Natural killer cell (primary cell): Measurements from ENCODE around the gene AP1G2. TPM values are rescaled to one million over a fixed set of nuclear protein-coding genes. Genes with fewer than 3 reads are reported as not detected.

Experiments used
- ATAC-seq, 3 donors: fragments of 150-1000 bp in 2 of 3; fragments of 200-7000 bp in 1 of 3; cut with Tn5 transposase; 1 replicate in 1 of 3; 2 replicates in 2 of 3; pipeline ENCODE4 v1.10.0; 2021; ENCODE audit warnings: mild to moderate bottlenecking in 2 of 3, moderate library complexity in 2 of 3
- DNase-seq, 2 donors: peaks; one replicate each; pipeline versions ENCODE4 v3.0.0 to v3.0.0-alpha.2; 2013 to 2021; ENCODE audit warnings: mixed read lengths in 1 of 2
- H3K27ac ChIP-seq: one replicate; pipeline ENCODE4 v1.5.1; 2013; ENCODE audit warnings: mild to moderate bottlenecking, low read length
- H3K27me3 ChIP-seq: one replicate; pipeline ENCODE4 v1.6.1; 2013; ENCODE audit warnings: low read length; ENCODE audit not compliant: control insufficient read depth, insufficient read depth
- H3K36me3 ChIP-seq: one replicate; pipeline ENCODE4 v1.6.1; 2013; ENCODE audit warnings: low read length; ENCODE audit not compliant: control insufficient read depth, insufficient read depth
- H3K4me1 ChIP-seq: one replicate; pipeline ENCODE4 v1.6.1; 2013; ENCODE audit warnings: low read length; ENCODE audit not compliant: control insufficient read depth, insufficient read depth
- H3K4me3 ChIP-seq: one replicate; pipeline ENCODE4 v1.5.1; 2013; ENCODE audit warnings: low read length
- H3K9me3 ChIP-seq: one replicate; pipeline ENCODE4 v1.6.1; 2013; ENCODE audit warnings: low read length; ENCODE audit not compliant: control insufficient read depth, insufficient read depth
- H3K27ac Mint-ChIP-seq, 2 donors: one replicate each; pipeline ENCODE4 v1.8.0; 2022; ENCODE audit warnings: mild to moderate bottlenecking in 2 of 2, mixed read lengths in 2 of 2, moderate library complexity in 1 of 2
- H3K27me3 Mint-ChIP-seq, 2 donors: one replicate each; pipeline ENCODE4 v1.8.0; 2022; ENCODE audit warnings: low read depth in 2 of 2, mixed read lengths in 2 of 2
- H3K36me3 Mint-ChIP-seq: one replicate; pipeline ENCODE4 v1.8.0; 2022; ENCODE audit warnings: mixed read lengths
- H3K4me1 Mint-ChIP-seq, 2 donors: one replicate each; pipeline ENCODE4 v1.8.0; 2022; ENCODE audit warnings: mixed read lengths in 2 of 2
- H3K4me3 Mint-ChIP-seq: one replicate; pipeline ENCODE4 v1.8.0; 2022; ENCODE audit warnings: mild to moderate bottlenecking, moderate library complexity, mixed read lengths
- H3K9me3 Mint-ChIP-seq, 2 donors: one replicate each; pipeline ENCODE4 v1.8.0; 2022; ENCODE audit warnings: mixed read lengths in 2 of 2
- WGBS: methylation state at CpG from one replicate; pipeline ENCODE4 v1.1.7; 2013; ENCODE audit warnings: missing lambda C conversion rate; ENCODE audit not compliant: insufficient coverage; 5-methylcytosine and 5-hydroxymethylcytosine counted together
- intact Hi-C: fragments of 100-400 bp; cut with micrococcal nuclease; formaldehyde crosslinking; loops from one replicate; pipeline ENCODE4 v1.14.2; 2022
- total RNA-seq, 4 donors: library from RNA; stranded (reverse); fragments of 120-200 nt in 1 of 4; gene quantifications; one replicate each; pipeline versions ENCODE4 v1.2.3 to v1.2.4, GENCODE V29; 2013 to 2022
- TF ChIP-seq, protein P1 (sequence below): fragments of 200-600 bp; IDR thresholded peaks from one replicate; pipeline ENCODE4 v1.8.0; 2022; ENCODE audit warnings: antibody characterized with exemption

The AP1G2 gene
- total RNA-seq, 3 donors from 2014 or later (not counting 1 experiment from before 2014, with no cell fraction given): 219 to 296 (median 259) TPM

DNA sequence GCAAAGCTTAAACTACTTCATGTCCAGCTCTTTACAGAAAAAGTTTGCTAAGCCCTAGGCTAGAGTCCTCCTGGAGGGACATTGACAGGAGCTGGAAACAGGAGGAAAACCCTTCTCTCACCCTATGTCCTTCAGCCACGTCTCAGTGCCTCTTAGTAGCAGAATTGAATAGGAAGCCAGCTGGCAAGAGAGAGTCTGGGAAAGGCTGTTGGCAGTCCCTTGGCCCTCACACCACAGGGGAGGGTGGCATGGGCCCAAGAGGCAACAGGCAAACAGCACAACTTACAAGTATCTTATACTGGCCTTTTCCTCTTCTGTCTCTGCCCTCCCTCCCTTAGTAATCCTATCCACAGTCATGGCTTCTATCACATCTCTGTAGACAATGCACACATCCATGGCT is 40.9 kb upstream of the AP1G2 start:
- Histone ChIP-seq H3K9me3 (no peaks in the 10 kb centered on the region), H3K27ac (no peak overlapping the region), H3K27me3 (no peaks in the 10 kb centered on the region), H3K4me1 (peaks cover 25% of the 10 kb centered on the region), H3K4me3 (no peak overlapping the region), H3K36me3 (no peaks in the 10 kb centered on the region)
- peaks cover 0 to 3% of the 10 kb centered on the region in 2 donors for H3K27me3 Mint-ChIP-seq
- peaks cover 0 to 3% of the 10 kb centered on the region in 2 donors for H3K9me3 Mint-ChIP-seq
- no peak overlapping the region for H3K4me3 Mint-ChIP-seq
- peak overlapping the region in 1 of 2 donors; percentile 5 for H3K27ac Mint-ChIP-seq
- 100% methylated on average over 1 of the region's 1 CpG for WGBS
- intact Hi-C loops: no loop called here
- TF ChIP-seq, protein P1, sequence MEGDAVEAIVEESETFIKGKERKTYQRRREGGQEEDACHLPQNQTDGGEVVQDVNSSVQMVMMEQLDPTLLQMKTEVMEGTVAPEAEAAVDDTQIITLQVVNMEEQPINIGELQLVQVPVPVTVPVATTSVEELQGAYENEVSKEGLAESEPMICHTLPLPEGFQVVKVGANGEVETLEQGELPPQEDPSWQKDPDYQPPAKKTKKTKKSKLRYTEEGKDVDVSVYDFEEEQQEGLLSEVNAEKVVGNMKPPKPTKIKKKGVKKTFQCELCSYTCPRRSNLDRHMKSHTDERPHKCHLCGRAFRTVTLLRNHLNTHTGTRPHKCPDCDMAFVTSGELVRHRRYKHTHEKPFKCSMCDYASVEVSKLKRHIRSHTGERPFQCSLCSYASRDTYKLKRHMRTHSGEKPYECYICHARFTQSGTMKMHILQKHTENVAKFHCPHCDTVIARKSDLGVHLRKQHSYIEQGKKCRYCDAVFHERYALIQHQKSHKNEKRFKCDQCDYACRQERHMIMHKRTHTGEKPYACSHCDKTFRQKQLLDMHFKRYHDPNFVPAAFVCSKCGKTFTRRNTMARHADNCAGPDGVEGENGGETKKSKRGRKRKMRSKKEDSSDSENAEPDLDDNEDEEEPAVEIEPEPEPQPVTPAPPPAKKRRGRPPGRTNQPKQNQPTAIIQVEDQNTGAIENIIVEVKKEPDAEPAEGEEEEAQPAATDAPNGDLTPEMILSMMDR: no peak
- ATAC-seq (no peak), DNase-seq (no peak)
- no peaks in the 10 kb centered on the region for H3K36me3 Mint-ChIP-seq
- peaks cover 28 to 29% of the 10 kb centered on the region in 2 donors for H3K4me1 Mint-ChIP-seq

DNA sequence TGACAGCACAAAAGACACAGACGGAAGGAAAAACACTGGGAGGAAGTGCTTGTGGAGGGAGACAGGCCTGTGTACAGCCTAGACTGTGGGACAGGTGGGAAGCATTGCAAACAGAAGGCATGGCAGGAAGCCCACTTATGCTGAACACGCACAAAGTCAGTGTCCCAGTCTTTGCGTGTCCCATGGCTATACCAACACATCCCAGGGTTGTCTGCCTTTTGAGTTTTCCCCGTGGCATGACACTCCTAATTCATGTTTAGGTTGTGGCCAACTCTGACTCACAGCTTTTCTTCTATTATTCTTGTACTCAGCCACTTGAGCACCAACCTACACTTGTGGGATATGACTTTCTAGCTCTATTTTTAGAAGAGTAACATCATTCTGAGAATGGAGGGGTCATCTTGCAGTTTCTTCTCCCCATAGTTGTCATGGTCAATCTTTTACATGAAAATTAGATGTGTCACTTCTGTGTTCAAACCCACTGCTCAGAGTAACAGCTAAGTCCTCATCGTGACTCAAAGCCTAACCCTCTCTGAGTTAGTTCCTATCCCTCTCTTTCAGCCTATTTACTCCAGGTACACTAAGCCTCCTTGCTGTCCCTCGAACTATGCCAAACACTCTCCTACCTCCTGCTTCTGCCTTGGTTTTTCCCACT is 38.5 kb upstream of the AP1G2 start:
- Mint-ChIP-seq H3K27me3 (peaks cover 0 to 3% of the 10 kb centered on the region in 2 donors), H3K4me1 (peaks cover 22 to 23% of the 10 kb centered on the region in 2 donors), H3K9me3 (peaks cover 0 to 3% of the 10 kb centered on the region in 2 donors), H3K4me3 (no peak overlapping the region), H3K36me3 (no peaks in the 10 kb centered on the region), H3K27ac (no peak overlapping the region)
- WGBS: 55% methylated on average over 6 of the region's 6 CpGs
- Histone ChIP-seq H3K9me3 (no peaks in the 10 kb centered on the region), H3K4me3 (no peak overlapping the region), H3K36me3 (no peaks in the 10 kb centered on the region), H3K4me1 (peaks cover 19% of the 10 kb centered on the region), H3K27ac (no peak overlapping the region), H3K27me3 (no peaks in the 10 kb centered on the region)
- ATAC-seq (no peak), DNase-seq (no peak)
- intact Hi-C loops: no loop called here
- TF ChIP-seq, protein P1: no peak

DNA sequence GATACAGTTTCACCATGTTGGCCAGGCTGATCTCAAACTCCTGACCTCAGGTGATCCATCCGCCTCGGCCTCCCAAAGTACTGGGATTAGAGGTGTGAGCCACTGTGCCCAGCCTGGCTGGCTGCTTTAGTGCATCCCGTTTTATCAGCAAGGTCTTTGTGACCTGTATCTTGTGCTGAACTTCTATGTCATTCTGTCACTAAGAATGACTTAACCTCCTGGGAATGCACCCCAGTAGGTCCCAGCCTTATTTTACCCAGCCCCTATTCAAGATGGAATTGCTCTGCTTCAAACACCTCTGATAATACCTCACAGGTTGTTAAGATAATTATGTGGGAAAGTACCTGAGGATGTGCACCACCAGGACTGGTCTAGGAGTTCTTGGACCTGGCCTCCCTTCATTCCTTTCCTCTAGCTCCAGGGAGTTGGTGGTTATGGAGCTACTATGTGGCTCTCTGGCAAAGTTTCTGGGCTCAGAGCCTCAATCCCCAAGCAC is 37.1 kb upstream of the AP1G2 start:
- Histone ChIP-seq H3K4me1 (peaks cover 6% of the 10 kb centered on the region), H3K36me3 (no peaks in the 10 kb centered on the region), H3K27me3 (no peaks in the 10 kb centered on the region), H3K4me3 (no peak overlapping the region), H3K27ac (no peak overlapping the region), H3K9me3 (no peaks in the 10 kb centered on the region)
- H3K4me1 Mint-ChIP-seq: peaks cover 8 to 10% of the 10 kb centered on the region in 2 donors
- no peak overlapping the region for H3K4me3 Mint-ChIP-seq
- H3K27ac Mint-ChIP-seq: no peak overlapping the region
- H3K9me3 Mint-ChIP-seq: peaks cover 0 to 3% of the 10 kb centered on the region in 2 donors
- TF ChIP-seq, protein P1: no peak
- WGBS: 90% methylated on average over 3 of the region's 3 CpGs
- intact Hi-C loops: no loop called here
- no peaks in the 10 kb centered on the region for H3K36me3 Mint-ChIP-seq
- peaks cover 0 to 3% of the 10 kb centered on the region in 2 donors for H3K27me3 Mint-ChIP-seq
- no peak for ATAC-seq
- no peak for DNase-seq
